HG03457 (cell line): ENCODE results near the gene ZYG11A.

ENCODE experiments used
- ATAC-seq: cut with Tn5 transposase; IDR thresholded peaks from one replicate; pipeline ENCODE4 v1.9.1; 2021; ENCODE audit warnings: moderate number of reproducible peaks; ENCODE audit not compliant: unreplicated experiment

Gene ZYG11A

DNA sequence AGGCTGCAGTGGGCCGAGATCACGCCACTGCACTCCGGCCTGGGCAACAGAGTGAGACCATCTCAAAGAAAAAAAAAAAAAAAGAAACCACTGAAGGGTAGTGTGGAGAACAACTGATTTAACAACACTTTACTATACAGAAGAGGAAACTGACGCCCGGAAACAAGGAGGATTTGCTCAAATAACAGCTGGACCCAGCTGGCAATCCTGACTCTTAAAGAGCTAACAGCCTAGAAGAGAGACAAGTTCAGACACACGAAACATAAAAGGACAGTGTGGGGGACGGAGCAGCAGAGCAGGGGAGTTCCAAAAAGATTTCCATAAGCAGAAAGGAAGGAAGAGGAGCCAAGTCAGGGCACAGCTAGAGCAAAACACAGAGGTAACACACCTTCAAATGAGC lies 74.6 kb downstream of the ZYG11A start:
- ATAC-seq: no peak

DNA sequence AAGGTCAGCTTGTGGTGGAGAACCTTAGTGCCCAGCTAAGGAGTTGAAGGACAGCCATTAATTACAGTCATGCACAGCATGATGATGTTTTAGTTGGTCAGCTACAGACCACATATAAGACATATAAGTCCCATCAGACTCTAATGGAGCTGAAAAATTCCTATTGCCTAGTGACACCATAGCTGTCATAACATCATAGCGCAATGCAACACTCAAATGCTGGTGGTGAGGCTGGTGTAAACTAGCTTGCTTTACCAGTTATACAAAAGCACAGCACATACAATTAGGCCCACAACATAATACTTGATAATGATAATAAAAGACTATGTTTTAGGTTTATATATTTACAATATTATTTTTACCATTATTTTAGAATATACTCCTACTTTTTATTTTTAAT lies 75.0 kb downstream of the ZYG11A start:
- no peak for ATAC-seq

DNA sequence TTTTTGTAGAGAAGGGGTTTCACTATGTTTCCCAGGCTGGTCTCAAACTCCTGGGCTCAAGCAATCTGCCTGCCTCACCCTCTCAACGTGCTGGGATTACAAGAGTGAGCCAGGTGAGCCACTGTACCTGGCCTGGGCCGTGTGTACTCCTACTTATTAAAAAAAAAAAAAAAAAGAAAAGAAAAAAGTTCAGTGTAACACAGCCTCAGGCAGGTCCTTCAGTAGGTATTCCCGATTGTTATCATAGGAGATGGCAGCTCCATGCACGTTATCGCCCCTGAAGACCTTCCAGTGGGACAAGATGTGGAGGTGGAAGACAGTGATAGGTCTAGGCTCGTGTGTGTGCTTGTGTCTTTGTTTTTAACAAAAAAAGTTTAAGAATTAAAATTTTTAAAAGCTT lies 75.6 kb downstream of the ZYG11A start:
- ATAC-seq: no peak

DNA sequence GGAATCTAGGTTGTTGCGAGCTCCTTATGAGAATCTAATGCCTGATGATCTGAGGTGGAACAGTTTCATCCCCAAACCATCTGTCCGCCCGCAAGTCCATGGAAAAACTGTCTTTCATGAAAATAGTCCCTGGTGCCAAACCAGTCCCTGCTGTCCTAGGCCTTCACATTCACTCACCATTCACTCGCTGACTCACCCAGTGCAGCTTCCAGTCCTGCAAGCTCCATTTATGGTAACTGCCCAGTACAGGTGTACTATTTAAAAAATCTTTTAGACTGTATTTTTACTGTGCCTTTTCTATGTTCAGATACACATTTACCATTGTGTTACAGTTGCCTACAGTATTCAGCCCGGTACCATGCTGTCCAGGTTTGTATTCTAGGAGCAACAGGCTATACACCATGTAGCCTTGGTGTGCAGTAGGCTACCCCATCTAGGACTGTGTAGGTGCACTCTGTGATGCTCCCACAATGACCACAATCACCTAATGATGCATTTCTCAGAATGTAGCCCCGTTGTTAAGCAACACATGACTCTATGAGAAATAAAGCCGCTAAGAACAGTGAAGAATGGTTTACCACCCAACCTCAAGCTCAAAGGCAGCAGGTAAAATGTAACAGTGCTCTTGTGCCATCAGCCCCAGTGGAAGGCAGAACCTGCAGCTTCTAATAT lies 76.6 kb downstream of the ZYG11A start:
- no peak for ATAC-seq

DNA sequence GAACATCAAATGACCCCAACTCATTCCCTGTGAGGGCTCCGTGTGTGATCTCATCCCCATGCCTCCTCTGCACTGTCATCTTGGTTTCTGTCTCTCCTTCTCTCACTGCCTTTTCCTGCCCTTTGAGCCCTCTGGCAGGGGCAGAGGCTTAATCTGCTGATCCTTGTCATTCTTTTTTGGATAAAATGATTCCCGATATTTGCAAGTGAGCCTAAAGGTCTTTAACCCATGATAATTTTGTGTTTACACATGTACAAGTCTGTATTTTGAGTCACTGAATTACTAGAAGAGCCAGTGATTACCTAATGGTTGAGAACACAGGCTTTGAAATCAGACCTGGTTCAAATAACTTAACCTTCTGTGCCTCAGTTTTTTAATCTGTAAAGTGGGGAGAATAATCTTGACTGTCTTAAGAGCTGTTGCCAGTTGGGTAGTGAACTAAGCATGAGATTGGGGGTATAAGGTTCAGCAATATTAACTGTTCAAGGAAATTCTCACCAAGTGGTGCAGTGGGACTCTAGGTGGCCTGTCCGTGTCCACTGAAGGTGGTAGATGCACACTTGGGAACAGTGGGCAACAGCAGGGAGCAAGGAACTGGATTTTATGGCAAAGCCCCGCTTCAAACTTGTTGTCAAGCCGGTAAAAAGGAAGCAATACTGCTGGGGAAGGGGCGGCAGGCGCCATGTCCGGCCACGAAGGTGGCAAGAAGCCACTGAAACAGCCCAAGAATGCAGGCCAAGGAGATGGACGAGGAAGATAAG lies 77.3 kb downstream of the ZYG11A start:
- no peak for ATAC-seq

DNA sequence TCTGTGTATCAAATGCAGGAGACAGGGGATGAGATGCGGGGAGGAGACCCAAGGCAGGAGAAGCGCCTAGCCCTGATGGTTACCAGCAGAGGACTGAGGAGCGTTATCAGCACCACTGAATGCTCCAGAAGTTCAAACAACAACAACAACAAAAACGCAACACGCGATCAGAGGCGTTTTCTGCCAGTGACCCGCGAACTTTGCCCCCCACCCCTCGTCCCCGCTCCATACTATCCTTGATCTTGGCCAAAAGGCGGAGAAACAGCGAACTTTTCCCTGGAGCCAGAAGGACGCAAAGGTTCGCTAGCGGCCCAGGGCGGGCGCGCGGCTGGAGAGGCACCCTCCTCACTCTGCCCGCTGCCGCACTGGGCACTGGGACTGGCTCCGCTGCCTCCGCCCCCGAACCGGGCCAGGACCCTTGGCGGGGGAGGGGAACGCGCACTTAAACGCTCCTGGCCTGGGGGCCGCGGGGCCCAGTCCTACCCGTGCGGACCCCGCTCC lies 78.3 kb downstream of the ZYG11A start:
- ATAC-seq: no peak

DNA sequence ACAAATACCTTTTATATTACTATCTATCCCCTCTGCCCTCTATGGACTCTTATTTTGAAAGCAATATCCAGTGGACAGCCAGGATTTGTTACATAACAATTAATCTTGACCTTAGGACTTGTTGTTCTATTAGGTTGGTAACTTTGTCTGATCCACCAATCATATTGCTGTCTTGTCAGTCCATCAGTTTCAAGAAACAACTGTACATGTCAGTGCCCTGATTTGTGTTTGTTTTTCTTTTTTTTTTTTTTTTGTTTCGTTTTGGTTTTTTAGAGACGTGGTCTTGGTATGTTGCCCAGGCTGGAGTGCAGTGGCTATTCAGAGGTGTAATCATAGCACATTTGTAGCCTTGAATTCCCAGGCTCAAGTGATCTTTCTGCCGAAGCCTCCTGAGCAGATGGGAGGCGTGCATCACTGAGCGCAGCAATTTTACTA lies 83.0 kb downstream of the ZYG11A start:
- no peak for ATAC-seq

DNA sequence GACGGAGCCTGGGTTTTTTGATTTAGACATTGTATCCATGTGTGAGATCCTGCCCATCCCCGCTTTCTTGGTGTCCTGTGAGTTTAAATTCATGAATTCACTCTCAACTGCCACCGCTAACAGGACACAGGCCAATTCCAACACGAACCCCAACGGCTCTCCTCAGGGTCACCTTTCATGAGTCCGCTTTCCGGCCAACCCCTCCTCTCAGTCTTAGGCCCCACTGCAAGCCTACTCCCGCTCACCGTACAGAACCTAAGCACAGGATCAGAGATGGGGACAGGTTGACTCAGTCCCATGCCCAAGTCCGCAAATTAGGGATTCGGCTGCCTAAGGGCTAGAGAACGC lies 84.3 kb downstream of the ZYG11A start:
- ATAC-seq: no peak

DNA sequence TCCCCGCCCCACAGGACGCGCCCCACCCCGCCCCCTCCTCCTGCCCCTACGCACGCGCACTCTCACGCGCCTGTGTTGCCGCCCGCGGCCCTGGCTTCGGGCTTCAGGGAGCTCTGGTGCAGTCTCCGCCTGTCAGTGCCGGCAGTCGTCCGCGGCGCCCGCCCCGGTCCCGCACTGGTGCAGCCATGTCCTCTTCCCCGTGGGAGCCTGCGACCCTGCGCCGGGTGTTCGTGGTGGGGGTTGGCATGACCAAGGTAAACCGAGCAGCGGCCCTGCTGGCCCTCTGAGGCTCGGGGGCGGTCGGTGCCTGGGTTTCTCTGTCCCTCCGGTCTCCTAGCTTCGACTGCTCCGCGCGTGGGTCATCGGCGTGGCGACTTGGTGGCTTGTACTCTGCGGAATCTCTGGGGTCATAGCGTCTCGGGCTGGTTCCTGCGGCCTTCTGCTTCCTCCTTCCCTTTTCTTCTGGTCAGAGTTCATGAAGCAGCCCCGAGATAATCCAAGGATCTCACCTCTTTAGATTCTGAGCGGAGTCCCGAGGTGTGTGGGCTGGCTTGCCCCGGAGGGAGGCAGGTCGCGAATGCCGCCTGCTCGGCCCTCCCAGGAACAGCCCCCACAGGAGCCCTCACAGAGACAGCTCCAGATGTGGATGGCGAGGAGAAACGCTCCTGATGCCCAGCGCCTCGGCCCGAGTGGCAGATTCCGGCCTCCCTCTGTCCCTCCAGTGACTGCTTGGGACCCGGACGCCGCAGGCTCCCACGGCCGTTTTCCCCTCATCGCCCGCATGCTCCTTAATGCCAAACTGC lies 84.9 kb downstream of the ZYG11A start, which contains the start of gene SCP2:
TSS of gene SCP2 (plus strand) at position 65 of the 803 bp plus-strand sequence. CDS start at position 186, 121 bp downstream.
- peak; percentile 50 for ATAC-seq

DNA sequence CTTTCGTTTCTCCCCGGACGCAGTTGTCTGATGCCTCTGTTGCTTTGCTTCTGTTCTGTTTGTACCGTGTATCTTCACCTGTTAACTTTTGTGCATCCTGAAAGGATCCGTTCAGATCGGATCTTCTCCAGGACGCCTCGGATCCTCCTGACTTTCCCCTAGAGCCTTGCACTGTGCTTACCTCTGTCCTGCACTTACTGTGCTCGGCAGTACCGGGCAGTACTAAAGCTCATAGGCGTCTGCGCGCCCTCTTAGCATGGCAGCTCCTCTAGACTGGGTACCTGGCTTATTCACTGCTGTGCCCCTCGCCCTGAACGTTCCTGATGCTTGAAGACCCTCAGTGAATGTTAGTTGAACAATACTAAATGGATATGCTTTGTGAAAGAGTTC lies 85.5 kb downstream of the ZYG11A start:
- no peak for ATAC-seq

DNA sequence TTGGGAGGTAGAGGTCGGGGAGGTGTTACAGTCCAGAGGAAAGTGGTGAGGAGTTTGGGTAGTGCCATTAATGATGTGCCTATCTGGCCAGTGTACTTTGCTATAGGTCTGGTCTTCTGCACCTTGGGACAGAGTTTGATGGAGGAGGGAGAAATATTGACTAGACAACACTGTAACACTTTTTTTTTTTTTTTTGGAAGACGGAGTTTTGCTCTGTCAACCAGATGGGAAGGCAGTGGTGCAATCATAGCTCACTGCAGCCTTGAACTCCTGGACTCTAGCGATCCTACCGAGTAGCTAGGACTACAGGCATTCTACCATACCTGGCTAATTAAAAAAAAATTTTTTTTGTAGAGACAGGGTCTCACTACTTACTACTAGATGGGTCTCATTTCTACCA lies 86.5 kb downstream of the ZYG11A start:
- ATAC-seq: no peak

DNA sequence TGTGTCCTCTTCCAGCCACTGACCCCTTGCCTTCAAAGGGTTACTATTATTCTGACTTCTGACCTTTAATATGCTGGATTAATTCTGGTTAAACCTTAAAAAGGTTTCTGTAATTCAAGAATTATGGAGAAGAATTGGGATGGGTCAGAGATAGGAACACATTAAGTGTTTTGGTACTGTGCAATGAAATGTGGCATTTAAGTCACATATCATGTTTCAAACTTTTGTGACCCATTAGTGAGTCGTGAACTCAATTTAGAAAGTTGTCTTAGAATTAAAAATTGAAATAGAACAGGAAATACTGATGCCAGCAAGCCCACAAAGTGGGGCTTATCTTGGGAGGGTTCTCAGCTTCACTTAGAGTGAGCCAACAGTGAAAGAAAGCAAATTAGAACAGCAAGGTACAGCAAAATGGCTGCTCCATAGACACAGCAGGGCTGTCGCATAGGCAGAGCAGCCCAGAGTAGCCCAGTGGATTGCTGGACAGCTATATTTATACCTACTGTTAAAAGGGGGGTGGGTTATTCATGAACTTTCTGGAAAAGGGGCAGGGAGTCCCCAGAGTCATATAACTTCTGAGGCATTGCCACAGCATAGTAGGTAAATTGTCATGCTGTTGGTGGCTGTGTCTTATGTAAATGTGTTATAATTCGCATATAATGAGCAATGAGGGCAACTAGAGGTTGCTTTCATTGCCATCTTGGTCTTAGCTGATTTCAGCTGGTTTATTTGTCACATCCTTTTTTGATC lies 95.0 kb downstream of the ZYG11A start:
- no peak for ATAC-seq

DNA sequence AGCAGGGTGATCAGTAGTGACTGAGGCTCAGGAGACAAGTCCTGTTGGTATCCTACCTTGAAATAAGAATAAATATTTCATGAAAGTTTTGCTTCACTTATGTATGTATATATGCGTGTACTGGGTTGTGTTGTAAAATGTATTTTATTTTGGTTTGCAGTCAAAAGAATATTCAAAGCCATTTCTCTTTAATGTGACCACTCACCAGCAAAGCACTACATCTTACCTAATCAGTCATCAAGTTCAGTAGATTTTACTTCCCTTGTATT lies 95.6 kb downstream of the ZYG11A start:
- no peak for ATAC-seq

DNA sequence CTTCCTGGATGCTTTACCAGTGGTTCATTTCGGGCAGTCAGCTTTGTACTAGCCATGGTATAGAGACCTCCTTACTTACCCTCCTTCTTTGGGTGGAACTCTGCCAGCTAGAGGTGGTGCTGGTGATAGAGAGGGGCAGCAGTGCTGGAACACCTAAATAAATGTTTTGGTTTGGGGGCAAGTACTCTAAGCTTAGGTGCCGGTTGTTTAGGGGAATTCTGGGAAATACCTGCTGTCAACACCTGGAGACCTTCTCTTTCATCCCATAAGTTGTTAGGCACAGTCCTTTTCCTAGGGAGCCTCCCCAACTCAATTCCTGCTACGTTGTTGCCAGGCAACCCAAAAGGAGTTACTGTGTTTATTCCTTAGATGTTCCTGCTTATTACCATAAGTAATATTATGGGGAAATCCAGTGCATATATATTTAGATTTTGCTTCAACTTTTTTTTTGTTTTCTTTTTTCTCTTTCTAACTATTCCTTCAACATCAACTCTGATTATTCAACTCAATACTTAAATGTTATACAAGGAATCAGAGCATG lies 101.4 kb downstream of the ZYG11A start:
- no peak for ATAC-seq

DNA sequence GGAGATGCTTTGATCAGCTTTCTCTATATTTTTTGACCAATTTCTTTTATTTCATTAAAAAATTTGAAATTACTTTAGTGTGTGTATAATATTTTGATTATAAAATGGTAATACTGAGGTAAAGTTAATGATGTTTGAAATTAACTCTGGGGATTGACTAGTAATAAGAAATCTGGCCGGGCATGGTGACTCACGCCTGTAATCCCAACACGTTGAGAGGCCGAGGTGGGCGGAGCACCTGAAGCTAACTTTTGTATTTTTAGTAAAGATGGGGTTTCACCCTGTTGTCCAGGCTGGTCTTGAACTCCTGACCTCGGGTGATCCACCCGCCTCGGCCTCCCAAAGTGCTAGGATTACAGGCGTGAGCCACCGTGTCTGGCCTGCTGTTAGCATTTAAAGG lies 102.0 kb downstream of the ZYG11A start:
- ATAC-seq: no peak
